Stimulated activated CD8-positive, alpha-beta memory T cell treated with anti-CD3 and anti-CD28 coated beads, Interleukin-15, amount 100 ng/mL, for 48 hours (primary cell): ENCODE results near the gene ANP32D.
"Not testable (repeated sequence)": the region's sequence is repeated elsewhere in the genome, so short reads cannot be mapped to it uniquely, and the experiment has no call there.

Source experiments
- DNase-seq, 2 donors: peaks; one replicate each; pipeline ENCODE4 v3.0.0-alpha.2; 2020; ENCODE audit warnings: low read depth in 2 of 2

ANP32D gene

GRCh38 chr12:48472259-48472658 lies at the start of gene ANP32D:
Gene ANP32D (plus strand): TSS chr12:48472559. CDS start chr12:48472665, 106 bp downstream.
- no peak for DNase-seq

- no peak for DNase-seq
Observed at GRCh38 chr12:48423171-48423570, 49.2 kb upstream of the ANP32D start.

- DNase-seq = no peak
Observed at GRCh38 chr12:48424644-48425043, 47.7 kb upstream of the ANP32D start.

- DNase-seq = not testable (repeated sequence)
Observed at GRCh38 chr12:48434016-48434415, 38.3 kb upstream of the ANP32D start.

- no peak for DNase-seq
Observed at GRCh38 chr12:48441069-48441468, 31.3 kb upstream of the ANP32D start.

GRCh38 chr12:48442179-48442847 lies 30.0 kb upstream of the ANP32D start:
- no peak for DNase-seq

GRCh38 chr12:48445538-48445937 lies 26.8 kb upstream of the ANP32D start:
- DNase-seq = no peak

- DNase-seq = no peak
Observed at GRCh38 chr12:48446161-48446776, 26.1 kb upstream of the ANP32D start.

GRCh38 chr12:48447755-48448154 lies 24.6 kb upstream of the ANP32D start:
- no peak for DNase-seq

GRCh38 chr12:48451372-48451771 lies 21.0 kb upstream of the ANP32D start:
- DNase-seq = no peak

- DNase-seq = not testable (repeated sequence)
Observed at GRCh38 chr12:48452961-48453360, 19.4 kb upstream of the ANP32D start.

GRCh38 chr12:48454667-48455066 lies 17.7 kb upstream of the ANP32D start:
- no peak for DNase-seq

GRCh38 chr12:48455116-48455515 lies 17.2 kb upstream of the ANP32D start:
- no peak for DNase-seq

GRCh38 chr12:48459259-48459658 lies 13.1 kb upstream of the ANP32D start:
- DNase-seq = no peak

- not testable (repeated sequence) for DNase-seq
Observed at GRCh38 chr12:48469027-48469426, 3.3 kb upstream of the ANP32D start.

GRCh38 chr12:48473061-48473460 lies 702 bp downstream of the ANP32D start:
- DNase-seq = no peak

GRCh38 chr12:48474497-48474896 lies 2.1 kb downstream of the ANP32D start:
- not testable (repeated sequence) for DNase-seq

- no peak for DNase-seq
Observed at GRCh38 chr12:48482198-48482597, 9.8 kb downstream of the ANP32D start, which contains the start of gene C12orf54. Gene C12orf54 (plus strand): TSS chr12:48482498. CDS start chr12:48483297, 799 bp downstream.

GRCh38 chr12:48482930-48483329 lies 10.6 kb downstream of the ANP32D start:
- no peak for DNase-seq

- DNase-seq = no peak
Observed at GRCh38 chr12:48486261-48486660, 13.9 kb downstream of the ANP32D start.

- DNase-seq = no peak
Observed at GRCh38 chr12:48486679-48487078, 14.3 kb downstream of the ANP32D start.

GRCh38 chr12:48489012-48489411 lies 16.7 kb downstream of the ANP32D start:
- no peak for DNase-seq

GRCh38 chr12:48489456-48489855 lies 17.1 kb downstream of the ANP32D start:
- DNase-seq = not testable (repeated sequence)
